OCI-LY1 (cell line): Measurements from ENCODE around the gene ZNF668.

Source experiments
- H2AFZ ChIP-seq: fragments of 200-600 bp; sonication (generic), shearing (Covaris generic); 2 replicates; pipeline ENCODE4 v1.6.0; 2014; ENCODE audit warnings: antibody characterized with exemption, mild to moderate bottlenecking, low read length
- H3F3A ChIP-seq: fragments of 200-600 bp; sonication (generic), shearing (Covaris generic); 2 replicates; pipeline ENCODE4 v1.6.0; 2014; ENCODE audit warnings: mild to moderate bottlenecking, antibody characterized with exemption, low read length, moderate library complexity; ENCODE audit not compliant: insufficient read depth
- H3K27ac ChIP-seq: fragments of 200-600 bp; sonication (generic); 2 replicates; pipeline ENCODE4 v1.5.1; 2014; ENCODE audit warnings: low read length, mixed run types, mild to moderate bottlenecking, low read depth; ENCODE audit not compliant: poor library complexity, severe bottlenecking
- H3K27me3 ChIP-seq: fragments of 200-600 bp; sonication (generic); 2 replicates; pipeline ENCODE4 v1.6.0; 2014; ENCODE audit warnings: antibody characterized with exemption, mild to moderate bottlenecking, low read length, moderate library complexity; ENCODE audit not compliant: insufficient read depth
- H3K36me3 ChIP-seq: fragments of 200-600 bp; sonication (generic); 2 replicates; pipeline ENCODE4 v1.6.1; 2014; ENCODE audit warnings: mild to moderate bottlenecking, antibody characterized with exemption, low read length, moderate library complexity, mixed read lengths; ENCODE audit not compliant: insufficient read depth
- H3K4me1 ChIP-seq: fragments of 200-600 bp; sonication (generic); 2 replicates; pipeline ENCODE4 v1.5.1; 2014; ENCODE audit warnings: mild to moderate bottlenecking, low read length, moderate library complexity; ENCODE audit not compliant: insufficient read depth, severe bottlenecking
- H3K4me2 ChIP-seq: fragments of 200-600 bp; sonication (generic), shearing (Covaris generic); 2 replicates; pipeline ENCODE4 v1.6.1; 2014; ENCODE audit warnings: low read length
- H3K4me3 ChIP-seq: fragments of 200-600 bp; sonication (generic); 2 replicates; pipeline ENCODE4 v1.5.1; 2014; ENCODE audit warnings: low read length, low read depth, mild to moderate bottlenecking, mixed read lengths; ENCODE audit not compliant: poor library complexity, severe bottlenecking
- H3K79me2 ChIP-seq: fragments of 200-600 bp; shearing (Covaris generic); 2 replicates; pipeline ENCODE4 v1.6.1; 2016; ENCODE audit warnings: mixed run types, low read length, mixed read lengths; ENCODE audit not compliant: insufficient read depth
- H3K9ac ChIP-seq: fragments of 200-600 bp; sonication (generic), shearing (Covaris generic); 2 replicates; pipeline ENCODE4 v1.6.1; 2014; ENCODE audit warnings: mild to moderate bottlenecking, low read length, mixed read lengths
- H3K9me2 ChIP-seq: fragments of 200-600 bp; sonication (generic), shearing (Covaris generic); 2 replicates; pipeline ENCODE4 v1.6.1; 2014; ENCODE audit warnings: low read depth, mild to moderate bottlenecking, low read length, mixed read lengths
- H3K9me3 ChIP-seq: fragments of 200-600 bp; shearing (Covaris generic); 2 replicates; pipeline ENCODE4 v1.6.1; 2014; ENCODE audit warnings: low read length, mixed read lengths
- H4K20me1 ChIP-seq: fragments of 200-600 bp; sonication (generic), shearing (Covaris generic); 2 replicates; pipeline ENCODE4 v1.6.0; 2016; ENCODE audit warnings: mild to moderate bottlenecking, low read length; ENCODE audit not compliant: insufficient read depth
- EZH2 ChIP-seq: fragments of 200-600 bp; sonication (generic), shearing (Covaris generic); IDR thresholded peaks from 2 replicates; pipeline ENCODE4 v1.8.0; 2017; ENCODE audit warnings: borderline replicate concordance, mixed run types, mild to moderate bottlenecking, antibody characterized with exemption, low read length, moderate library complexity, mixed read lengths
- TF ChIP-seq, protein P1 (sequence below): fragments of 200-600 bp; sonication (generic), shearing (Covaris generic); IDR thresholded peaks from 2 replicates; pipeline ENCODE4 v1.5.1; 2017; ENCODE audit warnings: mild to moderate bottlenecking, antibody characterized with exemption, low read length, moderate library complexity, mixed read lengths

The ZNF668 gene

DNA sequence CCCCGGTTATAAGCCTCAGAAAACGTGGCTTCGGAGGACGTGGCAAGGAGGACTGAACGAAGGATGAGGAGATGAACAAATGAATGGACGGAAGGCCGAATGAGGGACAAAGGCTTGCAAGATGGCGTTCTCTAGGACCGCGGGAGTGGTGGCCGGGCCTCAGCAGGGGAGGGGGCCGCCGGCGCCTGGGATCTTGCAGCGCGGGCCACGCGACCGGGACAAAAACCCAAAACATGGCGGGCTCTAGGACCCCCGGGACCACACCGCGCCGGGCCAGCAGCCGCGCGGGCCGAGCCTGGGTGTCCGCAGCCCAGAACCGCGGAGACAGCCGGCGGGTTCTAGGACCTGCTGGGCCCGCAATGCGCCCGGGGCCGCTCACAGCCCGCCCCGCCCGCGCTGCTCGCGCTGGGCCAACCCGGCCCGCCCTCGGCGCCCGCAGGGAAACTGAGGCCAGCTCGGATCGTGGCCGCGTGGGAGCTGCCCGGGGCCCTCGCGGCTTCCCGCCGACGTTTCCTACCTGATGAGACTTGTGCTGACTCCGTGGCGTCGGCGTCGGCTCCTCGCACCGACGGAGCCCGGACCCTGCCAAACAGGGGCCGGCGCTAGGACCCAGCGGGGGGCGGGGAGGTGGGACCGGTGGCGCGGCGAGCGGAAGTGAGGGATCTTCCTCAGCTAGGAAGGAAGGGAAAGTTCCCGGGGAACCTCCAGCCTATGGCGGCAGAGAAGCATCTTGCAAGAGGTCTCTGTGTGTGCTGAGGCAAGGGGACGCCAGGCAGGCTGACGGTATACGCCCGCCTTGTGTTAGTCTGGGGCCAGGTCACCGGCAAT lies 684 bp downstream of the ZNF668 start:
- TF ChIP-seq, protein P1, sequence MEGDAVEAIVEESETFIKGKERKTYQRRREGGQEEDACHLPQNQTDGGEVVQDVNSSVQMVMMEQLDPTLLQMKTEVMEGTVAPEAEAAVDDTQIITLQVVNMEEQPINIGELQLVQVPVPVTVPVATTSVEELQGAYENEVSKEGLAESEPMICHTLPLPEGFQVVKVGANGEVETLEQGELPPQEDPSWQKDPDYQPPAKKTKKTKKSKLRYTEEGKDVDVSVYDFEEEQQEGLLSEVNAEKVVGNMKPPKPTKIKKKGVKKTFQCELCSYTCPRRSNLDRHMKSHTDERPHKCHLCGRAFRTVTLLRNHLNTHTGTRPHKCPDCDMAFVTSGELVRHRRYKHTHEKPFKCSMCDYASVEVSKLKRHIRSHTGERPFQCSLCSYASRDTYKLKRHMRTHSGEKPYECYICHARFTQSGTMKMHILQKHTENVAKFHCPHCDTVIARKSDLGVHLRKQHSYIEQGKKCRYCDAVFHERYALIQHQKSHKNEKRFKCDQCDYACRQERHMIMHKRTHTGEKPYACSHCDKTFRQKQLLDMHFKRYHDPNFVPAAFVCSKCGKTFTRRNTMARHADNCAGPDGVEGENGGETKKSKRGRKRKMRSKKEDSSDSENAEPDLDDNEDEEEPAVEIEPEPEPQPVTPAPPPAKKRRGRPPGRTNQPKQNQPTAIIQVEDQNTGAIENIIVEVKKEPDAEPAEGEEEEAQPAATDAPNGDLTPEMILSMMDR, result no peak
- TF ChIP-seq EZH2, result no peak
- Histone ChIP-seq H3K27ac (peak overlapping the region; percentile 60), H2AFZ (no peak overlapping the region; the same call in 1 of the 2 replicates), H3K4me3 (peak overlapping the region; percentile 87), H3K9me3 (no peaks in the 10 kb centered on the region), H3K4me1 (peaks cover 22% of the 10 kb centered on the region), H3K36me3 (peaks cover 24% of the 10 kb centered on the region), H3K4me2 (peak overlapping the region; percentile 83), H3K9ac (peak overlapping the region; percentile 92), H3K79me2 (peaks cover 32% of the 10 kb centered on the region), H3F3A (no peaks in the 10 kb centered on the region), H4K20me1 (no peaks in the 10 kb centered on the region), H3K9me2 (no peaks in the 10 kb centered on the region), H3K27me3 (no peaks in the 10 kb centered on the region)

GRCh38 chr16:31072540-31073141 lies 1.4 kb downstream of the ZNF668 start:
- peak overlapping the region; percentile 87 for H3K4me3 ChIP-seq
- H3K4me1 ChIP-seq, result peaks cover 22% of the 10 kb centered on the region
- no peaks in the 10 kb centered on the region for H3K9me2 ChIP-seq
- peak overlapping the region; percentile 92 for H3K9ac ChIP-seq
- no peaks in the 10 kb centered on the region for H3K9me3 ChIP-seq
- H3F3A ChIP-seq, result no peaks in the 10 kb centered on the region
- H3K27ac ChIP-seq, result peak overlapping the region; percentile 60
- H3K27me3 ChIP-seq, result no peaks in the 10 kb centered on the region
- H3K4me2 ChIP-seq, result peak overlapping the region; percentile 83
- H2AFZ ChIP-seq, result no peak overlapping the region
- peaks cover 17% of the 10 kb centered on the region for H3K36me3 ChIP-seq
- peaks cover 33% of the 10 kb centered on the region for H3K79me2 ChIP-seq
- TF ChIP-seq, protein P1, result no peak
- TF ChIP-seq EZH2, result no peak
- no peaks in the 10 kb centered on the region for H4K20me1 ChIP-seq

DNA sequence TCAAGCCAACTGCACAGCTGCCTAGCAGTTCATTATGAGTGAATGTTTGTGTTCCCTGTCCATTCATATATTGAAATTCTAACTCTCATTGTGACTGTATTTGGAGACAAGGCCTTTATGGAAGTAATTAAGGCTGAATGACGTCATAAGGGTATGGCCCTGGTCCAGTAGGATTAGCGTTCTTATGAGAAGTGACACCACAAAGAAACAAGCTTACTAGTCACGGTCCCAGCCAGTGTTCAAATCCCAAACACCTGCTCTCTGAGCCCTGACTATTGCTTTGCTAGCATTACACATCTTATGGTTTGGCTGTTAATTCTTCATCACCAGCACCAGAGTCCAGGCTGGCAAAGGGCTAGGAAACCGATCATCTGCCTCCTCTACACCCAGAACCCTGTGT lies 2.2 kb downstream of the ZNF668 start:
- H4K20me1 ChIP-seq, result no peaks in the 10 kb centered on the region
- H2AFZ ChIP-seq, result no peak overlapping the region
- H3K27ac ChIP-seq, result peak overlapping the region; percentile 60
- H3F3A ChIP-seq, result no peaks in the 10 kb centered on the region
- H3K4me2 ChIP-seq, result peak overlapping the region; percentile 83
- H3K9ac ChIP-seq, result peak overlapping the region; percentile 92
- peaks cover 10% of the 10 kb centered on the region for H3K36me3 ChIP-seq
- H3K79me2 ChIP-seq, result peaks cover 33% of the 10 kb centered on the region
- no peaks in the 10 kb centered on the region for H3K9me3 ChIP-seq
- H3K4me3 ChIP-seq, result peak overlapping the region; percentile 87
- no peaks in the 10 kb centered on the region for H3K27me3 ChIP-seq
- peaks cover 22% of the 10 kb centered on the region for H3K4me1 ChIP-seq
- H3K9me2 ChIP-seq, result no peaks in the 10 kb centered on the region
- TF ChIP-seq EZH2, result no peak
- TF ChIP-seq, protein P1, result no peak
